SIG-M5 treated with dmso at 0.1 percent for 504 hours (cell line): ENCODE measurements around the gene U2AF1L4.
A peak's percentile ranks its signal among the peaks of the same experiment; 100 is the strongest.

Experiments used
- DNase-seq: peaks from one replicate; lab custom pipeline; 2025; ENCODE audit not compliant: unreplicated experiment; lab: John Stamatoyannopoulos, UW

U2AF1L4 gene

GRCh38 chr19:35742121-35742724 lies 3.0 kb downstream of the U2AF1L4 start, which contains the start of gene IGFLR1:
Gene IGFLR1 (minus strand): TSS chr19:35742452. CDS start chr19:35741180, 1,272 bp downstream.
- peak; percentile 62 for DNase-seq

- no peak for DNase-seq
Observed at GRCh38 chr19:35741203-35741515, 4.1 kb downstream of the U2AF1L4 start.

- DNase-seq: peak; percentile 96
Observed at GRCh38 chr19:35740423-35741202, 4.6 kb downstream of the U2AF1L4 start.

- DNase-seq: no peak
Observed at GRCh38 chr19:35740108-35740422, 5.2 kb downstream of the U2AF1L4 start.

- DNase-seq: no peak
Observed at GRCh38 chr19:35739275-35740107, 5.7 kb downstream of the U2AF1L4 start.

- no peak for DNase-seq
Observed at GRCh38 chr19:35738887-35739229, 6.4 kb downstream of the U2AF1L4 start.

- no peak for DNase-seq
Observed at GRCh38 chr19:35738021-35738886, 7.0 kb downstream of the U2AF1L4 start.

GRCh38 chr19:35736913-35737886 lies 8.0 kb downstream of the U2AF1L4 start:
- DNase-seq: no peak

GRCh38 chr19:35734889-35735288 lies 10.3 kb downstream of the U2AF1L4 start:
- DNase-seq: no peak

GRCh38 chr19:35734273-35734672 lies 10.9 kb downstream of the U2AF1L4 start:
- DNase-seq: no peak

- DNase-seq: no peak
Observed at GRCh38 chr19:35733180-35734125, 11.8 kb downstream of the U2AF1L4 start.

GRCh38 chr19:35732540-35733179 lies 12.6 kb downstream of the U2AF1L4 start:
- DNase-seq: no peak

- no peak for DNase-seq
Observed at GRCh38 chr19:35731779-35732405, 13.3 kb downstream of the U2AF1L4 start.

GRCh38 chr19:35731353-35731752 lies 13.9 kb downstream of the U2AF1L4 start:
- peak; percentile 9 for DNase-seq

GRCh38 chr19:35730326-35730725 lies 14.9 kb downstream of the U2AF1L4 start:
- no peak for DNase-seq

- no peak for DNase-seq
Observed at GRCh38 chr19:35729763-35730162, 15.5 kb downstream of the U2AF1L4 start.

- DNase-seq: no peak
Observed at GRCh38 chr19:35729021-35729420, 16.2 kb downstream of the U2AF1L4 start.
